Measurements from ENCODE around the gene AOX1.

- TF ChIP-seq SIN3A (IDR thresholded peaks at IDR 0.05; ENCODE audit: borderline replicate concordance, insufficient read depth, low read length) (no peak), TAF1 (IDR thresholded peaks at IDR 0.05; ENCODE audit: borderline replicate concordance, insufficient read depth, low read length) (no peak)
Observed at GRCh38 chr2:200670751-200671150, 84.9 kb downstream of the AOX1 start.
